CD1c-positive myeloid dendritic cell (primary cell): ENCODE measurements around the gene ANKIB1.
A peak's percentile ranks its signal among the peaks of the same experiment; 100 is the strongest.

Source experiments
- DNase-seq: peaks from one replicate; pipeline ENCODE4 v3.0.0-alpha.2; 2016; ENCODE audit errors: extremely low spot score

Gene ANKIB1

GRCh38 chr7:92448205-92448747, 202.5 kb downstream of the ANKIB1 start:
- peak; percentile 76 for DNase-seq
